Psoas muscle (tissue), 8 donors: ENCODE results near the gene PRSS50. TPM values are rescaled to one million over a fixed set of nuclear protein-coding genes. Genes with fewer than 3 reads are reported as not detected.

Experiments
- ATAC-seq, 4 donors: fragments of 200-7000 bp; cut with Tn5 transposase; one replicate each; pipeline ENCODE4 v1.9.1; 2020; ENCODE audit warnings: moderate library complexity in 3 of 4, mild to moderate bottlenecking in 2 of 4
- DNase-seq, 2 donors: peaks; one replicate each; pipeline ENCODE4 v3.0.0-alpha.2; 2020
- H3K27ac ChIP-seq: fragments of 200-600 bp; one replicate; pipeline ENCODE4 v1.8.0; 2022
- H3K27me3 ChIP-seq, 3 donors: fragments of 200-600 bp in 1 of 3; one replicate each; pipeline versions ENCODE4 v1.6.1 to v1.8.0; 2013 to 2022; ENCODE audit warnings: low read length in 2 of 3, mild to moderate bottlenecking in 2 of 3, moderate library complexity in 1 of 3; ENCODE audit not compliant: insufficient read depth in 3 of 3
- H3K36me3 ChIP-seq, 2 donors: fragments of 200-600 bp in 1 of 2; one replicate each; pipeline versions ENCODE4 v1.6.1 to v1.8.0; 2013 to 2022; ENCODE audit warnings: low read depth in 1 of 2, mild to moderate bottlenecking in 1 of 2, moderate library complexity in 1 of 2; ENCODE audit not compliant: insufficient read depth in 1 of 2
- H3K4me1 ChIP-seq: fragments of 200-600 bp; one replicate; pipeline ENCODE4 v1.8.0; 2022
- H3K4me3 ChIP-seq: fragments of 200-600 bp; one replicate; pipeline ENCODE4 v1.8.0; 2022; ENCODE audit warnings: mild to moderate bottlenecking
- H3K9me3 ChIP-seq: fragments of 200-600 bp; one replicate; pipeline ENCODE4 v1.8.0; 2022
- CTCF ChIP-seq: fragments of 200-600 bp; IDR thresholded peaks from one replicate; pipeline ENCODE4 v1.8.0; 2022; ENCODE audit warnings: antibody characterized with exemption
- WGBS, 3 donors: extraction: QIAGEN DNeasy Blood & Tissue Kit; methylation state at CpG; one replicate each; pipeline versions ENCODE4 v1.1.6 to v1.1.7; 2013; 5-methylcytosine and 5-hydroxymethylcytosine counted together
- intact Hi-C, 2 donors: fragments of 100-400 bp; cut with DNase I; formaldehyde crosslinking; loops; one replicate each; pipeline versions ENCODE4 v1.11.0 to v1.14.2; 2022
- polyA plus RNA-seq, 3 donors: library from polyadenylated mRNA; stranded (reverse); fragments of 200-250 nt; gene quantifications; one replicate each; pipeline ENCODE4 v1.2.3, GENCODE V29; 2013
- total RNA-seq, 4 donors: library from RNA; stranded (reverse); fragmentation: NEBNext Ultra II Directional in 2 of 4; extraction: Animal tissue kit (Norgen Biotek cat#: 25700) in 2 of 4; gene quantifications; one replicate each; pipeline versions ENCODE4 v1.2.1 to v1.2.4, GENCODE V29; 2021 to 2023
- donor health status: healthy with polysubstance abuse.
- donor health status: DM: no; HTN: no; CAD: no; lungs with moderate emphysema.
- donor health status: Bipolar disorder and iron deficiency.
- donor health status: healthy.
- donor health status: DM: yes; HTN: yes; CAD: no.
- donor health status: DM: no; HTN: no; CAD: no.
- donor health status: DM: no; HTN: no; CAD: no.
- donor health status: DM: yes; HTN: yes; CAD: no.

PRSS50 gene
- total and polyA plus RNA-seq, 7 donors, result 0.01 to 0.34 (median 0.14) TPM; not detected in 1

GRCh38 chr3:46730819-46731218, 13.2 kb upstream of the PRSS50 start:
- no peaks in the 10 kb centered on the region for H3K9me3 ChIP-seq
- no peaks in the 10 kb centered on the region for H3K36me3 ChIP-seq
- DNase-seq, result no peak
- no peak overlapping the region for H3K27ac ChIP-seq
- intact Hi-C loops, result no loop called here
- no peaks in the 10 kb centered on the region for H3K27me3 ChIP-seq
- H3K4me3 ChIP-seq, result no peak overlapping the region
- 77 to 89% (median 85%) methylated on average over 2 of the region's 2 CpGs for WGBS, 3 donors
- TF ChIP-seq CTCF, result no peak
- ATAC-seq, result no peak
- H3K4me1 ChIP-seq, result no peaks in the 10 kb centered on the region

- H3K27ac ChIP-seq, result no peak overlapping the region
- intact Hi-C loops, result no loop called here
- 85 to 86% (median 86%) methylated on average over 4 of the region's 4 CpGs for WGBS, 3 donors
- no peaks in the 10 kb centered on the region for H3K9me3 ChIP-seq
- TF ChIP-seq CTCF, result no peak
- no peak for DNase-seq
- H3K27me3 ChIP-seq, result no peaks in the 10 kb centered on the region
- no peaks in the 10 kb centered on the region for H3K4me1 ChIP-seq
- ATAC-seq, result no peak
- H3K4me3 ChIP-seq, result no peak overlapping the region
- no peaks in the 10 kb centered on the region for H3K36me3 ChIP-seq
These were observed 11.4 kb upstream of the PRSS50 start for GRCh38 chr3:46729038-46729437.

- Histone ChIP-seq H3K36me3 (no peaks in the 10 kb centered on the region), H3K4me1 (no peaks in the 10 kb centered on the region), H3K9me3 (no peaks in the 10 kb centered on the region), H3K4me3 (no peak overlapping the region), H3K27me3 (no peaks in the 10 kb centered on the region), H3K27ac (no peak overlapping the region)
- DNase-seq (no peak), ATAC-seq (no peak)
- no peak for TF ChIP-seq CTCF
- 34 to 51% (median 38%) methylated on average over 6 of the region's 6 CpGs for WGBS, 3 donors
- intact Hi-C loops, result no loop called here
These were observed 8.1 kb upstream of the PRSS50 start for GRCh38 chr3:46725621-46726314.

GRCh38 chr3:46724424-46724823, 6.8 kb upstream of the PRSS50 start:
- no peak for DNase-seq
- TF ChIP-seq CTCF, result no peak
- ATAC-seq, result no peak
- H3K9me3 ChIP-seq, result no peaks in the 10 kb centered on the region
- intact Hi-C loops, result no loop called here
- H3K27ac ChIP-seq, result no peak overlapping the region
- WGBS, 3 donors, result 77 to 88% (median 82%) methylated on average over 4 of the region's 4 CpGs
- no peaks in the 10 kb centered on the region for H3K36me3 ChIP-seq
- H3K27me3 ChIP-seq, result peaks cover 0 to 4% (median 0%) of the 10 kb centered on the region in 3 donors
- no peak overlapping the region for H3K4me3 ChIP-seq
- no peaks in the 10 kb centered on the region for H3K4me1 ChIP-seq

GRCh38 chr3:46722443-46722842, 4.8 kb upstream of the PRSS50 start:
- intact Hi-C loops, result no loop called here

More at GRCh38 chr3:46722443-46722842, 4.8 kb upstream of the PRSS50 start:
- Histone ChIP-seq H3K4me3 (no peak overlapping the region), H3K36me3 (no peaks in the 10 kb centered on the region), H3K27ac (no peak overlapping the region), H3K9me3 (no peaks in the 10 kb centered on the region), H3K4me1 (no peaks in the 10 kb centered on the region), H3K27me3 (peaks cover 0 to 8% (median 3%) of the 10 kb centered on the region in 3 donors)
- no peak for TF ChIP-seq CTCF
- 89 to 95% (median 93%) methylated on average over 5 of the region's 5 CpGs for WGBS, 3 donors
- no peak for DNase-seq
- ATAC-seq, result no peak
